SK-N-MC (cell line): ENCODE data around the gene LAMC3.
"Not testable (repeated sequence)": the region's sequence is repeated elsewhere in the genome, so short reads cannot be mapped to it uniquely, and the experiment has no call there.

Source experiments
- DNase-seq: peaks from one replicate; pipeline ENCODE4 v3.0.0-alpha.2; 2011; ENCODE audit warnings: low read depth, low spot score
- H3K27ac ChIP-seq: fragments of 200-600 bp; sonication (generic); 2 replicates; pipeline ENCODE4 v1.5.1; 2016; ENCODE audit warnings: mixed run types
- H3K36me3 ChIP-seq: fragments of 200-600 bp; sonication (generic); 2 replicates; pipeline ENCODE4 v1.6.1; 2017; ENCODE audit warnings: antibody characterized with exemption, low read length, mixed read lengths; ENCODE audit not compliant: insufficient read depth
- H3K4me3 ChIP-seq: fragments of 200-600 bp; sonication (generic); 2 replicates; pipeline ENCODE4 v1.5.1; 2016
- H3K9ac ChIP-seq: fragments of 200-600 bp; sonication (generic); 2 replicates; pipeline ENCODE4 v1.8.0; 2017; ENCODE audit warnings: mixed run types, mixed read lengths; ENCODE audit not compliant: insufficient read length
- H3K9me3 ChIP-seq: fragments of 200-600 bp; sonication (generic); 2 replicates; pipeline ENCODE4 v1.6.1; 2017; ENCODE audit warnings: low read depth, mild to moderate bottlenecking, antibody characterized with exemption, low read length, moderate library complexity, mixed read lengths
- EZH2 ChIP-seq: fragments of 200-600 bp; sonication (generic); IDR thresholded peaks from one replicate; pipeline ENCODE4 v1.6.1; 2017; ENCODE audit warnings: antibody characterized with exemption
- FOXP2 ChIP-seq: optimal IDR thresholded peaks from 2 replicates; pipeline ENCODE3; 2011; ENCODE audit warnings: mild to moderate bottlenecking, moderate library complexity; ENCODE audit not compliant: insufficient read depth; ENCODE audit errors: extremely low read length, control extremely low read depth
- POLR2AphosphoS5 ChIP-seq: IDR thresholded peaks from 2 replicates; pipeline ENCODE4 v1.6.1; 2012; ENCODE audit warnings: mild to moderate bottlenecking, low read depth, low read length, borderline replicate concordance

Gene LAMC3

DNA sequence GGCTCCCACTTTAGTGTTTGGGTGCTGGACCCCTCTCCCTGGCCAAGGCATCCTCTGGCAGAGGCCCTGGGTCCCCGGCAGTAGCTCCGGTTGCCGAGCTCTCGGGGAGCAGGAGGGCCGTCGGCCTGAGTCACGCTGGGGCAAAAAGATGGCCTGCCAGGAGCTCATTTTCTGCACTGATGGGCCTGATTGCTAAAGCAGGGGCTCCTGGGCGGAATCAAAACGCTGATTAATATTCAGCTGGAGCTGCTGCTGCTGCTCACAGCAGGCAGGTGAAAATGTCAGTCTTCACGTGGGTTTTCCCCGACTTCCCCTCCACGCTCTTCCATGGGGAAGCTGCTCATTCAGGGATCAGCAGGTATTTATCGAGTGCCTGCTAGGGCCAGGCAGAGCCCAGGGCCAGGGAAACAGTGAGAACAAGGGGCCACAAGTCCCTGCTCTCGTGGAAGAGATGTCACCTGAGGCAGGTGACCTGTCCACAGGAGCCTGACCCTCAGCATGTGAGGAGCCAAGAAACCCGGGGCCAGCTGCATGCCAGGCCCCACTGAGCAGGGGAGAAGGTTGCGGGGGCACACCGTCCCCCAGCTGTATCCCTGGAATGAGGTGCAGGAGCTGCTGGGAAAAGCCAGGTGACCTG, 22.1 kb downstream of the LAMC3 start:
- Histone ChIP-seq H3K9me3 (no peaks in the 10 kb centered on the region), H3K4me3 (no peak overlapping the region), H3K9ac (no peak overlapping the region), H3K36me3 (no peaks in the 10 kb centered on the region), H3K27ac (no peak overlapping the region)
- no peak for DNase-seq
- TF ChIP-seq EZH2 = no peak
- TF ChIP-seq POLR2AphosphoS5 = no peak

GRCh38 chr9:131031642-131032005, 22.6 kb downstream of the LAMC3 start:
- Histone ChIP-seq H3K9ac (no peak overlapping the region), H3K27ac (no peak overlapping the region), H3K9me3 (no peaks in the 10 kb centered on the region), H3K36me3 (no peaks in the 10 kb centered on the region), H3K4me3 (no peak overlapping the region)
- TF ChIP-seq POLR2AphosphoS5 (no peak), FOXP2 (no peak), EZH2 (no peak)
- DNase-seq = no peak

GRCh38 chr9:131032384-131032783, 23.4 kb downstream of the LAMC3 start:
- Histone ChIP-seq H3K9me3 (no peaks in the 10 kb centered on the region), H3K36me3 (no peaks in the 10 kb centered on the region), H3K27ac (no peak overlapping the region), H3K9ac (no peak overlapping the region), H3K4me3 (no peak overlapping the region)
- TF ChIP-seq FOXP2 (no peak), EZH2 (no peak), POLR2AphosphoS5 (no peak)
- DNase-seq = no peak

- H3K9me3 ChIP-seq = no peaks in the 10 kb centered on the region
- H3K9ac ChIP-seq = no peak overlapping the region
- no peak for TF ChIP-seq EZH2
- no peak for TF ChIP-seq POLR2AphosphoS5
- TF ChIP-seq FOXP2 = no peak
- no peaks in the 10 kb centered on the region for H3K36me3 ChIP-seq
- DNase-seq = no peak
- H3K4me3 ChIP-seq = no peak overlapping the region
- no peak overlapping the region for H3K27ac ChIP-seq
Measured at GRCh38 chr9:131033269-131034224, 24.6 kb downstream of the LAMC3 start.

DNA sequence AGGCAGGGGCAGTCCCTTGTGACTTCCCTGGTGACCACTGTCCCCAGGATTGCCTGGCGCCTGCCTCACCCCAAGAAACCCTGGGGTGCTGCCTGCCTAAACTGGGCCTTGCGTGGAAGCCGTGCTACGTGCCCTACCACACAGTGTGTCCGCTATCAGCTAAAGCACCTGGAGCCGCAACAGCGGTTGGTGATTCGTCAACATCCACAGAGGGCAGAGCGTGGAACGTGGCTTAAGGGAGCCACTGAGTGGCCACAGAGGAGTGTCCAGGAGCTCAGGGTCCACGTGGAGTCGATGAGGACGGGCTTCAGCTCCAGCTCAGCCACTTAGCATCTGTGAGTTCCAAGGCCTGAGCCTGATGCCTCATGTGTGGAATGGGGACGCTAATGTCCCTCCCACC, 25.3 kb downstream of the LAMC3 start:
- H3K27ac ChIP-seq = no peak overlapping the region
- H3K4me3 ChIP-seq = no peak overlapping the region
- no peaks in the 10 kb centered on the region for H3K9me3 ChIP-seq
- H3K9ac ChIP-seq = no peak overlapping the region
- H3K36me3 ChIP-seq = no peaks in the 10 kb centered on the region
- TF ChIP-seq FOXP2 (no peak), POLR2AphosphoS5 (no peak), EZH2 (no peak)
- no peak for DNase-seq

DNA sequence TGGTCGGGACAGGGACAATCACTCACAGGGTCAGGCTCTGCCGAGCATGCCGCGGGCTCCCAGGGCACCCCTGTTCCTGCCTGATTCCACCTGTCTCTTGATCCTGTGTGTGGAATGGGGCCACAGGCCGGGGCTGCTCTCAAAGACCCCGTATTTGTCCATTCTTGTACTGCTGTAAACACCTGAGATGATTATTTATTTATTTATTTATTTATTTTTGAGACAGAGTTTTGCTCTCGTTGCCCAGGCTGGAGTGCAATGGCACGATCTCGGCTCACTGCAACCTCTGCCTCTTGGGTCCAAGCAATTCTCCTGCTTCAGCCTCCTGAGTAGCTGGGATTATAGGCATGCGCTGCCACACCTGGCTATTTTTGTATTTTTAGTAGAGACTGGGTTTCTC, 25.8 kb downstream of the LAMC3 start:
- not testable (repeated sequence) for H3K9ac ChIP-seq, H3K36me3 ChIP-seq, H3K9me3 ChIP-seq

DNA sequence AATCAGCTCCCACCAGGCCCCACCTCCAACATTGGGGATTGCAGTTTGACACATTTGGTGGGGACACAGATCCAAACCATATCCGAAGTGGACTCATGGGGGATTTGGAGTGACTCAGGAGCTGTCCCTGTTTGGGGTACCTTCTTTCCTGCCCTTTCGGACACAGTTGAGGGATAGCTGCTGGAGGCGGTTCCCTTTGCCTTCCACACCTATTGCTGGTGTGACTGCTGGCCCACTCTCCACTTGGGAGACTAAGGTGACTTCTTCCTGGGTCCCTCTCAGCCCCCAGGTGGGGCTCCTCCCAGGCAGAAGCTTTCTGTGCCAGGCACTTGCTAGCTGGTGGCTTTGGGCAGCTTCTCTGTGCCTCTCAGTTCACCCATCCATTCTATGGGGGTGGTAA, 26.6 kb downstream of the LAMC3 start:
- no peaks in the 10 kb centered on the region for H3K9me3 ChIP-seq
- no peak overlapping the region for H3K27ac ChIP-seq
- H3K36me3 ChIP-seq = no peaks in the 10 kb centered on the region
- no peak for DNase-seq
- H3K9ac ChIP-seq = no peak overlapping the region
- no peak overlapping the region for H3K4me3 ChIP-seq
- TF ChIP-seq EZH2 (no peak), FOXP2 (no peak), POLR2AphosphoS5 (no peak)

More for the DNA sequence above, 25.8 kb downstream of the LAMC3 start:
- H3K27ac ChIP-seq, DNase-seq, H3K4me3 ChIP-seq: not testable (repeated sequence)

DNA sequence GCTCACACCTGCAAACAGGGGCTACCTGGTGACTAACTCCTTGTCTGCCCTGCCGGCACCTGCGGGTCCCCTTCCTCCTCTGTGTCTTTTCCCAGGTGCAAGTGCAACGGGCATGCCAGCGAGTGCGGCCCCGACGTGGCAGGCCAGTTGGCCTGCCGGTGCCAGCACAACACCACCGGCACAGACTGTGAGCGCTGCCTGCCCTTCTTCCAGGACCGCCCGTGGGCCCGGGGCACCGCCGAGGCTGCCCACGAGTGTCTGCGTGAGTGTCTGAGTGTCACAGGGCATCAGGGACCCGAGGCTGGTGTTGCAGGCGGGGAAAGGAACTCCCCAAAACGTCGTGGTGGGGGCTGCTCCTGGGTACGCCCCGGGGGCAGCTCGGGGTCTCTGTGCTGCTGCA, 27.1 kb downstream of the LAMC3 start:
- TF ChIP-seq FOXP2 (no peak), EZH2 (no peak), POLR2AphosphoS5 (no peak)
- no peaks in the 10 kb centered on the region for H3K36me3 ChIP-seq
- H3K4me3 ChIP-seq = no peak overlapping the region
- H3K27ac ChIP-seq = no peak overlapping the region
- no peak for DNase-seq
- H3K9me3 ChIP-seq = no peaks in the 10 kb centered on the region
- no peak overlapping the region for H3K9ac ChIP-seq
